T-cell (primary cell): Measurements from ENCODE around the gene CBS. TPM values are rescaled to one million over a fixed set of nuclear protein-coding genes. Genes with fewer than 3 reads are reported as not detected.
A peak's percentile ranks its signal among the peaks of the same experiment; 100 is the strongest.
"Not testable (repeated sequence)": the region's sequence is repeated elsewhere in the genome, so short reads cannot be mapped to it uniquely, and the experiment has no call there.

Source experiments
- ATAC-seq, 4 experiments: fragments of 200-7000 bp in 3 of 4; fragments of 150-1000 bp in 1 of 4; cut with Tn5 transposase; replicated peaks in 1 of 4; 1 replicate in 3 of 4; 2 replicates in 1 of 4; pipeline ENCODE4 v1.10.0; 2021; ENCODE audit warnings: moderate library complexity in 3 of 4, mild to moderate bottlenecking in 2 of 4, moderate number of reproducible peaks in 1 of 4
- CTCF ChIA-PET, 2 donors: fragments of 300-600 bp; sonication (Branson Sonifier 250); formaldehyde crosslinking; loops; one replicate each; lab custom pipeline; 2022; ENCODE audit warnings: antibody characterized with exemption in 2 of 2; lab: Charles Lee
- POLR2A ChIA-PET, 2 donors: fragments of 300-600 bp; sonication (Branson Sonifier 250); formaldehyde crosslinking; loops; one replicate each; lab custom pipeline; 2022; ENCODE audit warnings: antibody characterized with exemption in 2 of 2; lab: Charles Lee
- DNase-seq, 35 experiments: peaks; one replicate each; pipeline versions ENCODE4 v3.0.0 to v3.0.0-alpha.2; 2013 to 2023
- H3K27ac ChIP-seq: one replicate; pipeline ENCODE4 v1.5.1; 2013; ENCODE audit warnings: low read length
- H3K27me3 ChIP-seq, 2 experiments: replicated peaks in 1 of 2; 1 replicate in 1 of 2; 2 replicates in 1 of 2; pipeline versions ENCODE4 v1.6.1 to v1.7.0; 2013; ENCODE audit warnings: low read length in 1 of 2, mixed read lengths in 1 of 2; ENCODE audit not compliant: control insufficient read depth in 2 of 2, insufficient read depth in 2 of 2; ENCODE audit errors: extremely low read depth in 1 of 2
- H3K36me3 ChIP-seq, 2 donors: 1 replicate in 1 of 2; 2 replicates in 1 of 2; pipeline versions ENCODE4 v1.6.1 to v1.7.0; 2013; ENCODE audit warnings: low read length in 1 of 2; ENCODE audit not compliant: control insufficient read depth in 2 of 2, insufficient read depth in 1 of 2; ENCODE audit errors: extremely low read depth in 1 of 2
- H3K4me1 ChIP-seq, 2 experiments: 1 replicate in 1 of 2; 2 replicates in 1 of 2; pipeline versions ENCODE4 v1.6.1 to v1.7.0; 2013; ENCODE audit warnings: low read length in 2 of 2, mixed read lengths in 1 of 2; ENCODE audit not compliant: insufficient read depth in 2 of 2, control insufficient read depth in 1 of 2; ENCODE audit errors: extremely low read depth in 1 of 2
- H3K4me3 ChIP-seq, 2 donors: 1 replicate in 1 of 2; 2 replicates in 1 of 2; pipeline versions ENCODE4 v1.5.1 to v1.7.0; 2013; ENCODE audit warnings: mild to moderate bottlenecking in 2 of 2, low read length in 1 of 2, moderate library complexity in 1 of 2; ENCODE audit not compliant: control insufficient read depth in 1 of 2; ENCODE audit errors: extremely low read depth in 1 of 2
- H3K9me3 ChIP-seq: 2 replicates; pipeline ENCODE4 v1.7.0; 2013
- H3K27ac Mint-ChIP-seq, 2 donors: one replicate each; pipeline ENCODE4 v1.8.0; 2020 to 2021; ENCODE audit warnings: mild to moderate bottlenecking in 2 of 2, mixed read lengths in 2 of 2
- H3K27me3 Mint-ChIP-seq, 2 donors: one replicate each; pipeline ENCODE4 v1.8.0; 2021 to 2022; ENCODE audit warnings: mixed read lengths in 2 of 2
- H3K36me3 Mint-ChIP-seq: one replicate; pipeline ENCODE4 v1.8.0; 2021; ENCODE audit warnings: mixed read lengths
- H3K4me1 Mint-ChIP-seq, 3 donors: one replicate each; pipeline ENCODE4 v1.8.0; 2020 to 2022; ENCODE audit warnings: mixed read lengths in 3 of 3, mild to moderate bottlenecking in 1 of 3
- H3K4me3 Mint-ChIP-seq, 3 donors: one replicate each; pipeline ENCODE4 v1.8.0; 2020 to 2022; ENCODE audit warnings: mild to moderate bottlenecking in 3 of 3, mixed read lengths in 3 of 3, moderate library complexity in 3 of 3
- H3K9me3 Mint-ChIP-seq, 3 donors: one replicate each; pipeline ENCODE4 v1.8.0; 2020 to 2022; ENCODE audit warnings: mixed read lengths in 3 of 3
- WGBS: methylation state at CpG from one replicate; pipeline ENCODE4 v1.1.5; 2013; ENCODE audit warnings: missing lambda C conversion rate; ENCODE audit not compliant: insufficient coverage; 5-methylcytosine and 5-hydroxymethylcytosine counted together
- total RNA-seq, 35 experiments: library from RNA in 6 of 35; stranded (reverse) in 6 of 35; fragments of 120-200 nt in 1 of 35; gene quantifications; one replicate each; pipeline versions ENCODE4 v1.2.1 to v1.2.4 and lab custom pipeline; 2013 to 2026

CBS gene
- total RNA-seq (1 to 10 TPM in 3 of 5 donors, under 1 TPM in 1, not detected in 1; 0.65 to 5.5 (median 3.7) TPM), total RNA-seq (lab: John Stamatoyannopoulos, UW) (0 to 1.3 (median 0) reads per million in 29 experiments)
- total RNA-seq (2013): 0.18 TPM

- H3K36me3 ChIP-seq, POLR2A ChIA-PET, H3K27ac ChIP-seq, CTCF ChIA-PET, H3K27me3 Mint-ChIP-seq, H3K9me3 Mint-ChIP-seq, H3K4me3 Mint-ChIP-seq, H3K9me3 ChIP-seq, H3K27ac Mint-ChIP-seq, H3K4me1 ChIP-seq, H3K27me3 ChIP-seq, H3K4me1 Mint-ChIP-seq, H3K36me3 Mint-ChIP-seq, DNase-seq, H3K4me3 ChIP-seq: not testable (repeated sequence)
- peak in 1 of 4 experiments; percentile 47 for ATAC-seq
- no CpG with 5 or more reads among the region's 84 CpGs for WGBS
These were observed at the start of gene CBS for GRCh38 chr21:43075170-43076022. TSS of gene CBS (minus strand) at chr21:43075835. CDS start at chr21:43072193, 3,642 bp downstream.

- H3K27ac Mint-ChIP-seq, ATAC-seq, H3K27ac ChIP-seq, H3K36me3 ChIP-seq, DNase-seq, H3K27me3 ChIP-seq, POLR2A ChIA-PET, H3K4me1 Mint-ChIP-seq, H3K27me3 Mint-ChIP-seq, H3K36me3 Mint-ChIP-seq, H3K9me3 Mint-ChIP-seq, H3K9me3 ChIP-seq, H3K4me3 ChIP-seq, H3K4me1 ChIP-seq, H3K4me3 Mint-ChIP-seq, CTCF ChIA-PET: not testable (repeated sequence)
- WGBS: no CpG with 5 or more reads among the region's 4 CpGs
These were observed 40.3 kb upstream of the CBS start for GRCh38 chr21:43115956-43116355.

GRCh38 chr21:43114483-43114882 is 38.8 kb upstream of the CBS start:
- H3K27ac ChIP-seq, CTCF ChIA-PET, H3K9me3 ChIP-seq, H3K4me3 Mint-ChIP-seq, H3K27me3 ChIP-seq, H3K27me3 Mint-ChIP-seq, H3K4me1 ChIP-seq, H3K4me1 Mint-ChIP-seq, POLR2A ChIA-PET, H3K4me3 ChIP-seq, H3K27ac Mint-ChIP-seq, H3K36me3 ChIP-seq, H3K9me3 Mint-ChIP-seq, DNase-seq, ATAC-seq, H3K36me3 Mint-ChIP-seq: not testable (repeated sequence)
- WGBS: no CpG with 5 or more reads among the region's 6 CpGs

GRCh38 chr21:43109006-43109405 is 33.4 kb upstream of the CBS start:
- H3K27ac Mint-ChIP-seq, POLR2A ChIA-PET, H3K36me3 ChIP-seq, CTCF ChIA-PET, H3K9me3 Mint-ChIP-seq, H3K4me3 Mint-ChIP-seq, H3K27ac ChIP-seq, H3K9me3 ChIP-seq, H3K27me3 ChIP-seq, H3K27me3 Mint-ChIP-seq, H3K4me1 Mint-ChIP-seq, DNase-seq, H3K4me1 ChIP-seq, H3K36me3 Mint-ChIP-seq, H3K4me3 ChIP-seq: not testable (repeated sequence)
- peak in 3 of 4 experiments; percentile 22 to 54 (median 31) for ATAC-seq
- WGBS: no CpG with 5 or more reads among the region's 7 CpGs

- DNase-seq, H3K36me3 Mint-ChIP-seq, H3K4me1 ChIP-seq, H3K27me3 ChIP-seq, H3K4me3 Mint-ChIP-seq, H3K27me3 Mint-ChIP-seq, H3K36me3 ChIP-seq, H3K4me1 Mint-ChIP-seq, CTCF ChIA-PET, H3K27ac Mint-ChIP-seq, H3K9me3 ChIP-seq, POLR2A ChIA-PET, H3K4me3 ChIP-seq, H3K9me3 Mint-ChIP-seq, ATAC-seq, H3K27ac ChIP-seq: not testable (repeated sequence)
- WGBS: no CpG with 5 or more reads among the region's 17 CpGs
These were observed 32.5 kb upstream of the CBS start for GRCh38 chr21:43108177-43108576.

DNA sequence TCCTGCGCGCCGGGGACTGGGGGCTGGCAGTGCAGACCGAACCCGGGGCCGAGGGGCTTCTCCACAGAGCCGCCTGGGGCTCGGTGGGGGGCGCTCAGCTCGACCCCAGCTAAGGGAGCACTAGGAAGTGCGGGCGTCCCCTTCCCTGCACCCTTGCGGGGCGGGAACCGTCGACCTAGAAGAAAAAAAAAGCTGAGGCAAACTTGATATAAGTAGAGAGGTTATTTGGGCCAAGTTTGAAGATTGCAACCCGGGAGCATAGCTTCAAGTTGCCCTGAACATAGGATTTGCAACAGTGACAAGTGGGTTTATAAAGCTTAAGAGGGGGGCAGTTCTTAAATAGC is 32.1 kb upstream of the CBS start:
- DNase-seq, H3K4me1 Mint-ChIP-seq, H3K27me3 ChIP-seq, H3K27ac ChIP-seq, H3K36me3 Mint-ChIP-seq, H3K9me3 Mint-ChIP-seq, H3K27ac Mint-ChIP-seq, H3K4me1 ChIP-seq, H3K9me3 ChIP-seq, H3K36me3 ChIP-seq, H3K27me3 Mint-ChIP-seq, H3K4me3 Mint-ChIP-seq, CTCF ChIA-PET, H3K4me3 ChIP-seq, POLR2A ChIA-PET: not testable (repeated sequence)
- ATAC-seq: peak in 2 of 4 experiments; percentile 20 to 41
- WGBS: no CpG with 5 or more reads among the region's 17 CpGs
